CD14-positive monocyte (primary cell): Measurements from ENCODE around the gene RBL1. TPM values are rescaled to one million over a fixed set of nuclear protein-coding genes. Genes with fewer than 3 reads are reported as not detected.
A peak's percentile ranks its signal among the peaks of the same experiment; 100 is the strongest.

ENCODE experiments used
- DNase-seq, 3 donors: peaks; one replicate each; pipeline ENCODE4 v3.0.0-alpha.2; 2011 to 2022
- H2AFZ ChIP-seq: 2 replicates; pipeline ENCODE4 v1.6.0; 2012; ENCODE audit warnings: mild to moderate bottlenecking, low read depth, low read length, inconsistent platforms; ENCODE audit not compliant: insufficient read depth, poor library complexity, severe bottlenecking
- H3K27ac ChIP-seq, 2 donors: 1 replicate in 1 of 2; 2 replicates in 1 of 2; pipeline ENCODE4 v1.5.1; 2012 to 2013; ENCODE audit warnings: low read length in 2 of 2, control low read depth in 1 of 2, inconsistent platforms in 1 of 2, low read depth in 1 of 2, mild to moderate bottlenecking in 1 of 2
- H3K27me3 ChIP-seq, 2 donors: one replicate each; pipeline versions ENCODE4 v1.6.0 to v1.6.1; 2011 to 2013; ENCODE audit warnings: low read length in 2 of 2; ENCODE audit not compliant: control insufficient read depth in 2 of 2, insufficient read depth in 2 of 2
- H3K36me3 ChIP-seq, 2 donors: replicated peaks in 1 of 2; 1 replicate in 1 of 2; 2 replicates in 1 of 2; pipeline versions ENCODE4 v1.5.1 to v1.6.1; 2012 to 2013; ENCODE audit warnings: low read length in 2 of 2, control low read depth in 1 of 2, inconsistent platforms in 1 of 2, mild to moderate bottlenecking in 1 of 2; ENCODE audit not compliant: insufficient read depth in 2 of 2, control insufficient read depth in 1 of 2
- H3K4me1 ChIP-seq, 2 donors: 1 replicate in 1 of 2; 2 replicates in 1 of 2; pipeline versions ENCODE4 v1.5.1 to v1.6.1; 2012 to 2013; ENCODE audit warnings: low read length in 2 of 2, control low read depth in 1 of 2, inconsistent platforms in 1 of 2, mild to moderate bottlenecking in 1 of 2, moderate library complexity in 1 of 2; ENCODE audit not compliant: insufficient read depth in 2 of 2, control insufficient read depth in 1 of 2
- H3K4me2 ChIP-seq: replicated peaks from 2 replicates; pipeline ENCODE3; 2012; ENCODE audit warnings: low read length, moderate library complexity, mild to moderate bottlenecking; ENCODE audit not compliant: poor library complexity, severe bottlenecking; ENCODE audit errors: extremely low read depth
- H3K4me3 ChIP-seq, 3 experiments: fragments of 200-600 bp in 1 of 3; sonication (generic) in 1 of 3; replicated peaks in 1 of 3; 1 replicate in 2 of 3; 2 replicates in 1 of 3; pipeline ENCODE4 v1.5.1; 2011 to 2013; ENCODE audit warnings: low read length in 3 of 3, mild to moderate bottlenecking in 3 of 3, control low read depth in 2 of 3, low read depth in 2 of 3, inconsistent platforms in 1 of 3, moderate library complexity in 1 of 3
- H3K79me2 ChIP-seq: 2 replicates; pipeline ENCODE4 v1.6.0; 2012; ENCODE audit warnings: mild to moderate bottlenecking, control low read depth, inconsistent platforms, low read length, moderate library complexity; ENCODE audit not compliant: insufficient read depth
- H3K9ac ChIP-seq: 2 replicates; pipeline ENCODE4 v1.6.0; 2017; ENCODE audit warnings: low read length, mild to moderate bottlenecking; ENCODE audit not compliant: insufficient read depth, poor library complexity, severe bottlenecking
- H3K9me3 ChIP-seq, 2 donors: replicated peaks in 1 of 2; 1 replicate in 1 of 2; 2 replicates in 1 of 2; pipeline versions ENCODE4 v1.5.1 to v1.6.1; 2012 to 2013; ENCODE audit warnings: low read length in 2 of 2, control low read depth in 1 of 2; ENCODE audit not compliant: control insufficient read depth in 1 of 2, insufficient read depth in 1 of 2
- H4K20me1 ChIP-seq: 2 replicates; pipeline ENCODE4 v1.6.0; 2012; ENCODE audit warnings: mild to moderate bottlenecking, low read length, control low read depth, moderate library complexity; ENCODE audit not compliant: insufficient read depth
- H3K27ac Mint-ChIP-seq, 7 donors: one replicate each; pipeline ENCODE4 v1.8.0; 2020; ENCODE audit warnings: mild to moderate bottlenecking in 7 of 7, mixed read lengths in 7 of 7, moderate library complexity in 6 of 7, inconsistent platforms in 2 of 7
- H3K27me3 Mint-ChIP-seq, 3 donors: one replicate each; pipeline ENCODE4 v1.8.0; 2021 to 2022; ENCODE audit warnings: low read depth in 3 of 3, mild to moderate bottlenecking in 3 of 3, mixed read lengths in 3 of 3, moderate library complexity in 3 of 3, inconsistent platforms in 1 of 3
- H3K36me3 Mint-ChIP-seq, 2 donors: one replicate each; pipeline ENCODE4 v1.8.0; 2020; ENCODE audit warnings: mixed read lengths in 2 of 2, inconsistent platforms in 1 of 2, mild to moderate bottlenecking in 1 of 2
- H3K4me1 Mint-ChIP-seq: one replicate; pipeline ENCODE4 v1.8.0; 2020; ENCODE audit warnings: mild to moderate bottlenecking, mixed read lengths
- H3K4me3 Mint-ChIP-seq, 2 donors: one replicate each; pipeline ENCODE4 v1.8.0; 2020; ENCODE audit warnings: mild to moderate bottlenecking in 2 of 2, mixed read lengths in 2 of 2, moderate library complexity in 1 of 2
- H3K9me3 Mint-ChIP-seq, 7 donors: one replicate each; pipeline ENCODE4 v1.8.0; 2020 to 2022; ENCODE audit warnings: mixed read lengths in 7 of 7, mild to moderate bottlenecking in 6 of 7, moderate library complexity in 6 of 7, inconsistent platforms in 2 of 7
- WGBS: methylation state at CpG from one replicate; pipeline ENCODE4 v1.1.5; 2013; ENCODE audit warnings: missing lambda C conversion rate; ENCODE audit not compliant: insufficient coverage; 5-methylcytosine and 5-hydroxymethylcytosine counted together
- intact Hi-C, 2 donors: fragments of 100-400 bp; cut with micrococcal nuclease; formaldehyde crosslinking; loops; one replicate each; pipeline versions ENCODE4 v1.15.0 to v1.15.1; 2023
- polyA plus RNA-seq, 3 donors: library from polyadenylated mRNA; depleted of rRNA in 1 of 3; unstranded in 2 of 3; stranded (reverse) in 1 of 3; fragments of 300-500 nt in 2 of 3; fragments of >200 nt in 1 of 3; fragmentation: Illumina TruSeq in 2 of 3; gene quantifications; 1 replicate in 2 of 3; 2 replicates in 1 of 3; pipeline ENCODE4 v1.2.3, GENCODE V29; 2012 to 2021
- TF ChIP-seq, protein P1 (sequence below): fragments of 200-600 bp; IDR thresholded peaks from one replicate; pipeline ENCODE4 v1.8.0; 2022; ENCODE audit warnings: antibody characterized with exemption, mild to moderate bottlenecking

RBL1 gene
- polyA plus RNA-seq, 3 donors = 1.5 to 3.7 (median 2.4) TPM

DNA sequence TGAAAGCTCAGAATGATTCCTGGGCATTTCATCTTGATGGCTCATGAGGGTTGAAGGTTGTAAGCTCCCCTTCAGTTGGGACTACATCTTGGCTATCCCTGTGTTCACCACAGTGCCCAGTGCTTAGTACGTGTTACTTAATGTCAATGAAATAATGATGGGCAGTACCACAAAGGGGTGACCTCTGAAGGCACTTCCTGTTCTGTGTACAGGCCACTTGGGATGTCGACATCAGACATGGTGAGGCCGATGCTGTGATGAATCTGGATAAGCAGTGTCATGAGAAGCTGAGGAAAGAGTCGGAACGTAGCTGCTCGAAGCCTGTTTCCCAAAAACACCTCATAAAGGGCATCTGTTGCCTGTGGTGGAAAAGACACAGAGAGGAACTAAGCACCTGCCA lies 27.6 kb upstream of the RBL1 start:
- Mint-ChIP-seq H3K4me3 (peak overlapping the region; percentile 9 to 76), H3K36me3 (no peaks in the 10 kb centered on the region), H3K27ac (peak overlapping the region; percentile 12 to 94 (median 82)), H3K27me3 (peaks cover under 1 to 3% (median 2%) of the 10 kb centered on the region in 3 donors), H3K9me3 (peaks cover 0 to 12% (median 4%) of the 10 kb centered on the region in 7 donors), H3K4me1 (peaks cover 14% of the 10 kb centered on the region)
- Histone ChIP-seq H3K9me3 (no peaks in the 10 kb centered on the region), H3K4me2 (no peak overlapping the region), H3K27me3 (no peaks in the 10 kb centered on the region), H2AFZ (no peak overlapping the region), H3K9ac (no peak overlapping the region), H3K36me3 (no peaks in the 10 kb centered on the region), H3K4me1 (peaks cover 10 to 11% of the 10 kb centered on the region in 2 donors), H3K27ac (no peak overlapping the region), H3K4me3 (no peak overlapping the region), H4K20me1 (no peaks in the 10 kb centered on the region), H3K79me2 (no peaks in the 10 kb centered on the region)
- WGBS = 10% methylated on average over 1 of the region's 6 CpGs
- peak; percentile 80 to 89 (median 87) for DNase-seq
- intact Hi-C loops = no loop called here
- TF ChIP-seq, protein P1, sequence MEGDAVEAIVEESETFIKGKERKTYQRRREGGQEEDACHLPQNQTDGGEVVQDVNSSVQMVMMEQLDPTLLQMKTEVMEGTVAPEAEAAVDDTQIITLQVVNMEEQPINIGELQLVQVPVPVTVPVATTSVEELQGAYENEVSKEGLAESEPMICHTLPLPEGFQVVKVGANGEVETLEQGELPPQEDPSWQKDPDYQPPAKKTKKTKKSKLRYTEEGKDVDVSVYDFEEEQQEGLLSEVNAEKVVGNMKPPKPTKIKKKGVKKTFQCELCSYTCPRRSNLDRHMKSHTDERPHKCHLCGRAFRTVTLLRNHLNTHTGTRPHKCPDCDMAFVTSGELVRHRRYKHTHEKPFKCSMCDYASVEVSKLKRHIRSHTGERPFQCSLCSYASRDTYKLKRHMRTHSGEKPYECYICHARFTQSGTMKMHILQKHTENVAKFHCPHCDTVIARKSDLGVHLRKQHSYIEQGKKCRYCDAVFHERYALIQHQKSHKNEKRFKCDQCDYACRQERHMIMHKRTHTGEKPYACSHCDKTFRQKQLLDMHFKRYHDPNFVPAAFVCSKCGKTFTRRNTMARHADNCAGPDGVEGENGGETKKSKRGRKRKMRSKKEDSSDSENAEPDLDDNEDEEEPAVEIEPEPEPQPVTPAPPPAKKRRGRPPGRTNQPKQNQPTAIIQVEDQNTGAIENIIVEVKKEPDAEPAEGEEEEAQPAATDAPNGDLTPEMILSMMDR = no peak

DNA sequence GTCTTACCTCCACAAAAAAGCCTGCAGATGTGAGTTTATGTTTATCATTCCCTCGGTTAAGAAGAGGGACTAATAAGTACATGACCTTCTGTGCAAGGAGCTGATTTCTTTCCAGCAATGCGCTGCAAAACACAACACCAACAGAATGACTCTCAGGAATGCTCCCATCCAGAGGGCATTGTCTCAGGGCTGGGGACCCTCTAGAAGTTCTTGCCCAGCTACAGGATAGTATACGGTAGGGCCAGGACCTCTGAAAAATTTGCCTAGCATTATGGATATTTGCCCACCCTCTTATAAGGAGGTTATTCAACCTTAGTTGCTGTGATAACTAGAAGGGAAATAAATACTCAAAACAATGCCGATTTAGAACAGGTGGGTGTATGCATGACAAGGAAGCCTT lies 24.7 kb upstream of the RBL1 start:
- no CpG with 5 or more reads among the region's 4 CpGs for WGBS
- H3K4me3 Mint-ChIP-seq = no peak overlapping the region
- no peak for DNase-seq
- no peak overlapping the region for H3K27ac ChIP-seq
- TF ChIP-seq, protein P1 = no peak
- no peaks in the 10 kb centered on the region for H3K9me3 ChIP-seq
- H3K27me3 ChIP-seq = no peaks in the 10 kb centered on the region
- H3K9ac ChIP-seq = no peak overlapping the region
- H3K27me3 Mint-ChIP-seq = peaks cover 3 to 4% (median 3%) of the 10 kb centered on the region in 3 donors
- no peak overlapping the region for H3K4me3 ChIP-seq
- H4K20me1 ChIP-seq = no peaks in the 10 kb centered on the region
- no peaks in the 10 kb centered on the region for H3K36me3 ChIP-seq
- peaks cover 10 to 11% of the 10 kb centered on the region in 2 donors for H3K4me1 ChIP-seq
- no peak overlapping the region for H3K4me2 ChIP-seq
- no peaks in the 10 kb centered on the region for H3K79me2 ChIP-seq
- H3K36me3 Mint-ChIP-seq = no peaks in the 10 kb centered on the region
- H3K27ac Mint-ChIP-seq = peak overlapping the region in 1 of 7 donors; percentile 66
- peaks cover 0 to 7% (median under 1%) of the 10 kb centered on the region in 7 donors for H3K9me3 Mint-ChIP-seq
- peaks cover 14% of the 10 kb centered on the region for H3K4me1 Mint-ChIP-seq
- intact Hi-C loops = no loop called here
- no peak overlapping the region for H2AFZ ChIP-seq
